ACC112 (cell line): ENCODE measurements around the gene MYO18A.
"Not testable (repeated sequence)": the region's sequence is repeated elsewhere in the genome, so short reads cannot be mapped to it uniquely, and the experiment has no call there.

Source experiments
- H2AFZ ChIP-seq: fragments of 200-600 bp; sonication (generic); one replicate; pipeline ENCODE4 v1.6.0; 2017; ENCODE audit warnings: antibody characterized with exemption, low read length; ENCODE audit not compliant: unreplicated experiment
- H3K27ac ChIP-seq: fragments of 200-600 bp; sonication (generic); 2 replicates; pipeline ENCODE4 v1.5.1; 2014; ENCODE audit warnings: low read depth, mild to moderate bottlenecking, antibody characterized with exemption, low read length, moderate library complexity
- H3K27me3 ChIP-seq: fragments of 200-600 bp; sonication (generic); 2 replicates; pipeline ENCODE4 v1.6.1; 2014; ENCODE audit warnings: mild to moderate bottlenecking, antibody characterized with exemption, low read length, moderate library complexity, mixed read lengths; ENCODE audit not compliant: insufficient read depth
- H3K36me3 ChIP-seq: fragments of 200-600 bp; sonication (generic); 2 replicates; pipeline ENCODE4 v1.6.1; 2016; ENCODE audit warnings: mild to moderate bottlenecking, antibody characterized with exemption, low read length, moderate library complexity, mixed read lengths; ENCODE audit not compliant: insufficient read depth
- H3K4me1 ChIP-seq: fragments of 200-600 bp; sonication (generic); one replicate; pipeline ENCODE4 v1.6.1; 2016; ENCODE audit warnings: low read length, mixed read lengths; ENCODE audit not compliant: insufficient read depth, unreplicated experiment, control insufficient read depth
- H3K4me3 ChIP-seq: fragments of 200-600 bp; sonication (generic); 2 replicates; pipeline ENCODE4 v1.5.1; 2014; ENCODE audit warnings: mild to moderate bottlenecking, low read depth, low read length
- H3K79me2 ChIP-seq: fragments of 200-600 bp; sonication (generic); one replicate; pipeline ENCODE4 v1.6.0; 2016; ENCODE audit warnings: low read length; ENCODE audit not compliant: control insufficient read depth, unreplicated experiment, insufficient read depth

The MYO18A gene

GRCh38 chr17:29177541-29177870 lies 2.7 kb downstream of the MYO18A start:
- H3K27ac ChIP-seq, result no peak overlapping the region
- peaks cover 28% of the 10 kb centered on the region for H3K4me1 ChIP-seq
- no peaks in the 10 kb centered on the region for H3K27me3 ChIP-seq
- H3K79me2 ChIP-seq, result no peaks in the 10 kb centered on the region
- H2AFZ ChIP-seq, result no peak overlapping the region
- no peaks in the 10 kb centered on the region for H3K36me3 ChIP-seq
- no peak overlapping the region; the same call in 1 of the 2 replicates for H3K4me3 ChIP-seq

GRCh38 chr17:29176558-29177351 lies 3.4 kb downstream of the MYO18A start:
- Histone ChIP-seq H3K27ac (no peak overlapping the region), H3K4me1 (peaks cover 28% of the 10 kb centered on the region), H3K79me2 (no peaks in the 10 kb centered on the region), H2AFZ (peak overlapping the region; percentile 69), H3K4me3 (peak overlapping the region; percentile 79), H3K27me3 (no peaks in the 10 kb centered on the region), H3K36me3 (no peaks in the 10 kb centered on the region)

- no peak overlapping the region for H2AFZ ChIP-seq
- no peaks in the 10 kb centered on the region for H3K27me3 ChIP-seq
- no peak overlapping the region for H3K4me3 ChIP-seq
- peaks cover 23% of the 10 kb centered on the region for H3K4me1 ChIP-seq
- H3K27ac ChIP-seq, result no peak overlapping the region
- no peaks in the 10 kb centered on the region for H3K79me2 ChIP-seq
- H3K36me3 ChIP-seq, result no peaks in the 10 kb centered on the region
Observed at GRCh38 chr17:29175349-29175748, 4.8 kb downstream of the MYO18A start.

- H3K4me3 ChIP-seq, result no peak overlapping the region
- no peak overlapping the region for H2AFZ ChIP-seq
- H3K79me2 ChIP-seq, result no peaks in the 10 kb centered on the region
- H3K36me3 ChIP-seq, result no peaks in the 10 kb centered on the region
- no peaks in the 10 kb centered on the region for H3K27me3 ChIP-seq
- H3K27ac ChIP-seq, result no peak overlapping the region
- peaks cover 6% of the 10 kb centered on the region for H3K4me1 ChIP-seq
Observed at GRCh38 chr17:29172589-29172988, 7.6 kb downstream of the MYO18A start.

GRCh38 chr17:29170682-29171081 lies 9.5 kb downstream of the MYO18A start:
- Histone ChIP-seq H3K4me1 (no peaks in the 10 kb centered on the region), H2AFZ (no peak overlapping the region), H3K27ac (no peak overlapping the region), H3K79me2 (no peaks in the 10 kb centered on the region), H3K27me3 (no peaks in the 10 kb centered on the region), H3K4me3 (no peak overlapping the region), H3K36me3 (no peaks in the 10 kb centered on the region; the same call in 1 of the 2 replicates)

- no peaks in the 10 kb centered on the region; the same call in 1 of the 2 replicates for H3K36me3 ChIP-seq
- H2AFZ ChIP-seq, result no peak overlapping the region
- H3K27me3 ChIP-seq, result no peaks in the 10 kb centered on the region
- no peaks in the 10 kb centered on the region for H3K4me1 ChIP-seq
- H3K79me2 ChIP-seq, result no peaks in the 10 kb centered on the region
- no peak overlapping the region for H3K4me3 ChIP-seq
- no peak overlapping the region for H3K27ac ChIP-seq
Observed at GRCh38 chr17:29169806-29170591, 10.2 kb downstream of the MYO18A start.

GRCh38 chr17:29168759-29169126 lies 11.5 kb downstream of the MYO18A start:
- not testable (repeated sequence) for H3K4me3 ChIP-seq, H3K27ac ChIP-seq, H3K79me2 ChIP-seq, H2AFZ ChIP-seq, H3K4me1 ChIP-seq, H3K27me3 ChIP-seq, H3K36me3 ChIP-seq

- Histone ChIP-seq H3K4me1 (no peaks in the 10 kb centered on the region), H3K27me3 (no peaks in the 10 kb centered on the region), H3K79me2 (no peaks in the 10 kb centered on the region), H3K36me3 (no peaks in the 10 kb centered on the region; the same call in 1 of the 2 replicates), H2AFZ (no peak overlapping the region), H3K4me3 (no peak overlapping the region), H3K27ac (no peak overlapping the region)
Observed at GRCh38 chr17:29168079-29168758, 12.0 kb downstream of the MYO18A start.

- H3K36me3 ChIP-seq, result no peaks in the 10 kb centered on the region; the same call in 1 of the 2 replicates
- peaks cover 5% of the 10 kb centered on the region for H3K4me1 ChIP-seq
- no peaks in the 10 kb centered on the region for H3K79me2 ChIP-seq
- no peaks in the 10 kb centered on the region for H3K27me3 ChIP-seq
- H2AFZ ChIP-seq, result no peak overlapping the region
- no peak overlapping the region for H3K4me3 ChIP-seq
- H3K27ac ChIP-seq, result no peak overlapping the region
Observed at GRCh38 chr17:29167393-29168078, 12.7 kb downstream of the MYO18A start.

- Histone ChIP-seq H3K27ac (no peak overlapping the region), H3K4me1 (peaks cover 5% of the 10 kb centered on the region), H3K27me3 (no peaks in the 10 kb centered on the region), H3K36me3 (no peaks in the 10 kb centered on the region; the same call in 1 of the 2 replicates), H3K4me3 (no peak overlapping the region), H2AFZ (no peak overlapping the region), H3K79me2 (no peaks in the 10 kb centered on the region)
Observed at GRCh38 chr17:29166507-29166887, 13.7 kb downstream of the MYO18A start.
